K562 (cell line): ENCODE measurements around the gene DRC1. TPM values are rescaled to one million over a fixed set of nuclear protein-coding genes. Genes with fewer than 3 reads are reported as not detected.

Experiments
- FOSL1 ChIP-seq: fragments of 200-800 bp; sonication (Bioruptor generic); conservative IDR thresholded peaks from 2 replicates; pipeline ENCODE4 v1.6.1; 2016; ENCODE audit warnings: missing genetic modification characterization, missing compliant biosample characterization
- HDAC3 ChIP-seq: fragments of 450-650 bp; IDR thresholded peaks from 2 replicates; pipeline ENCODE4 v1.6.1; 2018; ENCODE audit warnings: borderline replicate concordance, mild to moderate bottlenecking, moderate library complexity; ENCODE audit not compliant: partially characterized antibody
- IRF1 ChIP-seq: sonication (generic); formaldehyde crosslinking; IDR thresholded peaks from 2 replicates; pipeline ENCODE4 v1.8.0; 2022; ENCODE audit warnings: missing genetic modification reagents, mild to moderate bottlenecking, borderline replicate concordance
- LCOR ChIP-seq: sonication (generic); formaldehyde crosslinking; IDR thresholded peaks from 2 replicates; pipeline ENCODE4 v1.8.0; 2022; ENCODE audit warnings: mild to moderate bottlenecking, missing genetic modification reagents
- MAFG ChIP-seq: fragments of 450-650 bp; conservative IDR thresholded peaks from 2 replicates; pipeline ENCODE4 v1.6.1; 2016; ENCODE audit warnings: missing genetic modification characterization, missing compliant biosample characterization
- MAFK ChIP-seq: IDR thresholded peaks from 2 replicates; pipeline ENCODE4 v1.6.1; 2011; ENCODE audit warnings: low read length, improper control_type of control experiment
- POLR2A ChIP-seq: fragments of 450-650 bp; conservative IDR thresholded peaks from 2 replicates; pipeline ENCODE4 v1.6.1; 2016
- PRPF4 ChIP-seq: fragments of 200-400 bp; formaldehyde crosslinking; IDR thresholded peaks from one replicate; pipeline ENCODE4 v1.6.1; 2017; ENCODE audit warnings: low read length, low read depth, mild to moderate bottlenecking; ENCODE audit not compliant: insufficient read depth, poor library complexity, severe bottlenecking
- PURB ChIP-seq: sonication (generic); formaldehyde crosslinking; IDR thresholded peaks from 2 replicates; pipeline ENCODE4 v1.9.0; 2021; ENCODE audit warnings: low read depth, mild to moderate bottlenecking, missing genetic modification reagents
- RBFOX2 ChIP-seq: fragments of 200-400 bp; formaldehyde crosslinking; IDR thresholded peaks from 2 replicates; pipeline ENCODE4 v1.6.1; 2017; ENCODE audit warnings: low read depth, mild to moderate bottlenecking, low read length, moderate library complexity
- RBM15 ChIP-seq: fragments of 200-400 bp; formaldehyde crosslinking; IDR thresholded peaks from 2 replicates; pipeline ENCODE4 v1.6.1; 2018; ENCODE audit warnings: mild to moderate bottlenecking, low read length, moderate library complexity; ENCODE audit not compliant: insufficient read depth
- ZBTB2 ChIP-seq: fragments of 450-650 bp; IDR thresholded peaks from 2 replicates; pipeline ENCODE4 v1.6.1; 2016; ENCODE audit warnings: antibody characterized with exemption
- ZNF12 ChIP-seq: sonication (generic); formaldehyde crosslinking; IDR thresholded peaks from 2 replicates; pipeline ENCODE4 v1.4.0; 2020; ENCODE audit warnings: mild to moderate bottlenecking, missing genetic modification reagents
- ZNF121 ChIP-seq: sonication (generic); formaldehyde crosslinking; conservative IDR thresholded peaks from 2 replicates; pipeline ENCODE4 v1.8.0; 2022; ENCODE audit warnings: missing genetic modification reagents
- ZNF316 ChIP-seq: fragments of 450-650 bp; IDR thresholded peaks from 2 replicates; pipeline ENCODE4 v1.6.1; 2016
- ZNF395 ChIP-seq: fragments of 200-800 bp; sonication (Bioruptor generic); IDR thresholded peaks from 2 replicates; pipeline ENCODE4 v1.6.1; 2017; ENCODE audit warnings: missing genetic modification characterization, missing compliant biosample characterization
- ZNF561 ChIP-seq: fragments of 450-650 bp; formaldehyde crosslinking; conservative IDR thresholded peaks from 2 replicates; pipeline ENCODE4 v1.4.0; 2020; ENCODE audit warnings: mild to moderate bottlenecking, moderate library complexity
- ZNF592 ChIP-seq: fragments of 450-650 bp; IDR thresholded peaks from 2 replicates; pipeline ENCODE4 v1.6.1; 2017; ENCODE audit warnings: antibody characterized with exemption, mild to moderate bottlenecking
- ZNF77 ChIP-seq: fragments of 250-450 bp; sonication (Bioruptor Pico); IDR thresholded peaks from 2 replicates; pipeline ENCODE4 v1.5.0; 2020
- polyA plus RNA-seq, 8 experiments: library from polyadenylated mRNA; depleted of rRNA in 4 of 8; stranded (reverse) in 5 of 8; unstranded in 3 of 8; fragments of >200 nt; fragmentation: Nextera tagmentation in 2 of 8; fragmentation: Illumina TruSeq in 1 of 8; extraction: Ambion mirVana in 2 of 8; extraction: Trizol in 1 of 8; gene quantifications; 2 replicates each; pipeline versions ENCODE4 v1.2.1 to v1.2.3, GENCODE V29; 2011 to 2014; ENCODE audit warnings: inconsistent platforms in 1 of 8, missing spikeins in 1 of 8
- total RNA-seq, 7 experiments: library from RNA; depleted of rRNA in 6 of 7; stranded (reverse); fragments of >200 nt in 6 of 7; fragmentation: Illumina TruSeq in 2 of 7; extraction: Trizol in 2 of 7; gene quantifications; 2 replicates each; pipeline versions ENCODE4 v1.2.1 to v1.2.3, GENCODE V29; 2011 to 2021; ENCODE audit warnings: low replicate concordance in 1 of 7

DRC1 gene
- total and polyA plus RNA-seq, 9 of the 15 experiments (the other 6 are each of a cell fraction or from before 2014, with no cell fraction given): 0.07 to 0.10 TPM; not detected in 7

GRCh38 chr2:26363323-26363722 is 38.4 kb upstream of the DRC1 start (continued):
- TF ChIP-seq RBM15 (no peak), ZNF12 (CRISPR knock-in tag) (no peak), FOSL1 (peak; percentile 80), ZNF77 (CRISPR knock-in tag) (no peak), ZNF395 (CRISPR knock-in tag) (no peak), MAFK (peak; percentile 93), PRPF4 (no peak), ZNF561 (CRISPR knock-in tag) (no peak), LCOR (CRISPR knock-in tag) (no peak), PURB (CRISPR knock-in tag) (no peak), POLR2A (no peak), ZNF121 (no peak), MAFG (tag) (peak; percentile 96), ZNF316 (peak; percentile 98), IRF1 (no peak), ZBTB2 (no peak), HDAC3 (peak; percentile 46), ZNF592 (no peak), RBFOX2 (no peak)
